PFSK-1 (cell line): Measurements from ENCODE around the gene TAC4.
A peak's percentile ranks its signal among the peaks of the same experiment; 100 is the strongest.

Source experiments
- FOXP2 ChIP-seq: optimal IDR thresholded peaks from 2 replicates; pipeline ENCODE3; 2011; ENCODE audit warnings: borderline replicate concordance, control low read depth, inconsistent platforms; ENCODE audit not compliant: insufficient read depth; ENCODE audit errors: extremely low read length, extremely low read depth
- POLR2AphosphoS5 ChIP-seq: IDR thresholded peaks from 2 replicates; pipeline ENCODE4 v1.6.1; 2012; ENCODE audit warnings: low read depth, mild to moderate bottlenecking, control low read depth, low read length, moderate library complexity
- REST ChIP-seq, 2 experiments: IDR thresholded peaks; 2 replicates each; pipeline versions ENCODE4 v1.6.1 to v1.8.0; 2011 to 2012; ENCODE audit warnings: low read depth in 2 of 2, low read length in 2 of 2, control low read depth in 1 of 2, inconsistent platforms in 1 of 2, mild to moderate bottlenecking in 1 of 2, moderate library complexity in 1 of 2; ENCODE audit not compliant: insufficient read depth in 1 of 2
- SIN3A ChIP-seq: IDR thresholded peaks from 2 replicates; pipeline ENCODE4 v1.6.1; 2012; ENCODE audit warnings: mild to moderate bottlenecking, low read length, moderate library complexity, borderline replicate concordance; ENCODE audit not compliant: insufficient read depth
- TAF1 ChIP-seq: IDR thresholded peaks from 2 replicates; pipeline ENCODE4 v1.6.1; 2012; ENCODE audit warnings: low read length, control low read depth, borderline replicate concordance; ENCODE audit not compliant: insufficient read depth

The TAC4 gene

DNA sequence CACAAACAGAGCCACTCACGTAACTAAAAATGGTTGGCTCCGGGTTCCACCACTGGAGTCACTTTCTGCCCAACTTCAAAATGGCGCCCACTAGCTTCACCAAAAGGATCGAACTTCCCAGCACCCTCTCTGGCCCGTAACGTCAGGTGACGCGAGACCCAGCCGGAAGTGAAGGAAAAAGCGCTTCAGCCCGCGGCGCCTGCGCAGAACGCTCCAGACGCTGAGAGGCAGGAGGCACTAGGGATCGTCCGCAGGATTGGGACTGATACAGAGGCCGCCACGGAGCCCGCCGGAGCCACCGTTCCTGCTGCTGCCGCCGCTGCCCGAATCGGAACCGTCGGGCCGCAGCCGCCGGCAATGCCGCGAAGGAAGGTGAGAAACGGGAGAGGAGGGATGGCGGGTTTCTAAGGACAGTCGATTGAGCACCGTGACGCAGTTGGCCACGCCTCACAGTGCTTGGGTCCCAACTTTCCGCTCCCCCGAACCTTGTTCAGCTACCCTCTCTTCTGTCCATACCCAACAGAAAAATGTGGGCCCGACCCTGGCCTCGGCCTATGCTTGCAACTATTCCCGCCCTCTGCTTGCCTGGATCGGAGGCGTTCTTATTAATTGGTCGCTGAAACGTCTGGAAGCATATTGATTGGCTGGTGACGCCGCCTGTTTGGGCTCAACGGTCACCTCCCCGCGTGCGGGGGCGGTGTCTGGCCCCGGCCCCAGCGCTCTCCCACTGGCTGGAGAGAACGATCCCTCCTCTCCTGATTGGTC, 59.2 kb downstream of the TAC4 start, which contains the start of gene KAT7:
Gene KAT7, plus strand, starts transcription at position 204 of the 765 bp plus-strand sequence. Its CDS starts 154 bp downstream, at position 358.
- peak; percentile 79; the same call in 1 of the 2 replicates for TF ChIP-seq TAF1
- no peak for TF ChIP-seq SIN3A
- no peak for TF ChIP-seq FOXP2
- TF ChIP-seq POLR2AphosphoS5, result peak; percentile 92
- no peak; a peak in 1 of 4 replicates for TF ChIP-seq REST (IDR thresholded peaks at IDR 0.05; ENCODE audit: insufficient read depth in 1 of 2, low read depth in 2 of 2, low read length in 2 of 2)
